GM18502 (cell line): ENCODE results near the gene KCNMA1.

Experiments
- ATAC-seq: cut with Tn5 transposase; IDR thresholded peaks from one replicate; pipeline ENCODE4 v1.9.1; 2021; ENCODE audit warnings: mild to moderate bottlenecking; ENCODE audit not compliant: unreplicated experiment, poor library complexity

The KCNMA1 gene

GRCh38 chr10:77321838-77322237 is 315.8 kb downstream of the KCNMA1 start:
- no peak for ATAC-seq

- ATAC-seq = no peak
Observed at GRCh38 chr10:77320971-77321471, 316.6 kb downstream of the KCNMA1 start.

DNA sequence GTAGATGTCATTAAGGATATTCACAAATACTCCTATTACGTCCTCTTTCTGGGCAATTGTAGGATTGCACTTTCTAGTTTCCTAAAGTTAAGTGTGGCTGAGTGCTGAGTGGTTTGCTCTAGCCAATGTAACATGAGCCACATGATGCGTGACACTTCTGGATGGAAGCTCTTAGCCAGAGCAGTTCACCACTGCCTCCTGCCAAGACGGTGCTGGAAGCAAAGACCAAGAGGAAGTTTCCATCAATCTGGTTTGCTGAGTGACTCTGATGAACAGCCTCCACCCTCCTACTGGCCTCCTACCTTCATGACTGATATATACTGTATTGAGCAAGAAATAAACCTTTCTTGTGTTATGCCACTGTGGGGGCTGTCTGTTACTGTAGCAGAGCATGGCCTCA is 318.1 kb downstream of the KCNMA1 start:
- no peak for ATAC-seq

DNA sequence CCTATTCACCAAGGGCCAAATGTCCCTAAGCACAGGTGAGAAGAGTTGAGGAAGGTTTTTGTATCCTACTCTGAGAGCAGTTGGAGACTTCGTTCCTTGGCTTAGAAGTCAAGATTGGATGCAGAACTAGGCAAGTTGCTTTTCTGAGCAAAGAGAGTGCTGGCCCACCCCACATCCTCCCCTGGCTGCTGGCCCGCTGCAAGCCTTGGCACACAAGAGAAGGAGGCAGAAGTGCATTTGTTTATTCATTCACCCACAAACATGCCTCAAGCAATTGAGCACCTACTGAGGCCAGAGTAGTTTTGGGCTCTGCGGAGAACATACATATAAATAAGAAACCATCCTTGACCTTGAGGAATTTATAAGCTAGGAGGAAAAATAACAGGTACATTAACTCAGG is 318.9 kb downstream of the KCNMA1 start:
- no peak for ATAC-seq

DNA sequence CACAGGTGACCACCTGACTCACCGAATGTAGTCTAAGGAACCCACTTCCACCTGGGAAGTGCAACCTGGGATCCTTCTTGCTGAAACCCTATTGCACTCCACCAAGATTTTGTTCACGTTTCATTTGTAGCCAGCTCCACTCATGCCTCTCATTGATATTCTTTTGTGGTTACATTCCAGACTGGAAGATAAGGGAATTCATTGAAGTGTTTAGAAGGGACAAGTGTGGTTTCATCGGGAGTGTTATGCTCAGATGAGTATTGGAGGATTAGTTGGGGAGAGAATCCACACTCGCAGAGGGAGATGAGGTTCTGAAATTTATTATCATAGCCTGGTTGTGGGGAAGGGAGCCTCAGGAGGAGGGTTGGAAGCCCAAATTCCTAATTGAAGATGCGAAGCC is 320.4 kb downstream of the KCNMA1 start:
- ATAC-seq = no peak

DNA sequence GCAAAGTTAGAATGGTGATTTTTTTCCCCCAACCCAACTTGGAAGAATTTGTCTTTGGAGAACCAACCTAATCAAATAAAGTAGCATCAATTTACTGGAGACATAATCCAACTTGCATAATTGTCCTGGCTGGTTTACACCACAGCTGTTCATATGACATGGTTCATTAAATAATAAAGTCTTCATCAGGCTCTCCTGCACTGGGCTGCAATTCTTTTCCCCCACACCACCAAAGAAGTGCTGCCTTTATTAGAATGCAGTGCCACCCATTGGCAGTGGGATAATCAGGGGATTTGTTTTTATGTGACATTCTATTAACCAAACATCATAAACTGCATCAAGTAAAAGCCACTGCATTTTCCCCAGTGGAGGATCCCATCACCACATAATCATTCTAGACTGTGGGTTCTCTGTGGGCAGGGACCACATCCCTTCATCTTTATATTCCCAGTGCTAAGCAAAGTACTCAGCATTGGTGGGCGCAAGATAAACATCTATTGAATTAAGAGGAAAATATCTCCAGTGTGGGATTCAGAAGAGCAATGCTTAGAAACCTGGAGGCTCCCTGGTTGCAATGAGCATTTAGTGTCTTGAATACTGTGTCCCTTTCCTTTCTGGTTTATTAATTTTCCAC is 322.0 kb downstream of the KCNMA1 start:
- ATAC-seq = no peak

DNA sequence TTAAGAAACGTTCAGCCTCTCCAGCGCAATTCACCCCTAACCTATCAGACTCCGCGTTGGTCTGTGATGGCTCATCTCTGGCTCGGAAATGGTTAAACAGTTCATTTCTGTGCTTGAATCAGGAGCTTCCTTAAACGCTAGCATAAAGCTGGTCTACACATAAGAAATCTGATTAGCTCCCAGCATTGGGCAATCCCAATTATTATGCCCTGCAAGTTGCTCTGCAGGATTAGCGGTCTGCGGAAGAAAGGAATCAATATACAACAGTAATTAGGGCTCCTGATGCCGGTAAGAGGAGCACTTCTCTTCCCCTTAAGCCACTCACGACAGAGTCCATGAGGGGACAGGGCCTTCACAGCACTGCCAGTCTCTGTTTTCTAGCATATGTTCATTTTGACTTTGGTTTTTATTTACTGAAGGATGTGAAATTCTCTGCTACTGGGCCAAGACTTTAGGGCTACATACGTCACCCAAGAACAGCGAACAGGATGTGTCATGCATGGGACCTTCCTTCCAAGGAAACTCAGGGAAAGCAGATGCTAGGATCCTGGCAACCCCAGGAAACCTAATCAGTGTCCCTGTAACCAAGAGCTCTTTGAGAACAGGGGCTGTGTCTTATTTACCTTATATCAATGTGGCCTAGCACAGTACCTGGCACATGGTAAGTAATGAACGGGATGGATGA is 324.4 kb downstream of the KCNMA1 start:
- no peak for ATAC-seq

DNA sequence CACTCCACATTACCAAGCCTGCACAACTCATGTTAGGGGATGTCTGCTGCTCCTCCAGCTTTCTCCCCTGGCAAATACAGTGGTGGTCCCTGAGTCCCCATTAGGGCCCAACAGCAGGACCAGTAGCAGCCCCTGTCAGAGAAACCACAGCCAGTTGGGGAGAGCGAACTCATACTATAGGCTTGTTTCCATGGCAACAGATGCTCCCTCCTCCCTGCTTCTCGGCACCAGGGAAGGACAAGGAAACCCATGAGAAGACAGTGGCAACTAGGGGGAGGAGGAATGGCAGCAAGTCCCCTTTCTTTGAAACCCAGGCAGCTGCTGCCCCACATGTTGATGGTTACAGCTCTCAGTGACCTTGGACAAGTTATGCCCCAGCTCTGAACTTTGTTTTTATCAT is 326.4 kb downstream of the KCNMA1 start:
- ATAC-seq = no peak

GRCh38 chr10:77310288-77310840 is 327.2 kb downstream of the KCNMA1 start:
- ATAC-seq = no peak

- no peak for ATAC-seq
Observed at GRCh38 chr10:77309509-77309908, 328.1 kb downstream of the KCNMA1 start.

- ATAC-seq = no peak
Observed at GRCh38 chr10:77309092-77309491, 328.5 kb downstream of the KCNMA1 start.

DNA sequence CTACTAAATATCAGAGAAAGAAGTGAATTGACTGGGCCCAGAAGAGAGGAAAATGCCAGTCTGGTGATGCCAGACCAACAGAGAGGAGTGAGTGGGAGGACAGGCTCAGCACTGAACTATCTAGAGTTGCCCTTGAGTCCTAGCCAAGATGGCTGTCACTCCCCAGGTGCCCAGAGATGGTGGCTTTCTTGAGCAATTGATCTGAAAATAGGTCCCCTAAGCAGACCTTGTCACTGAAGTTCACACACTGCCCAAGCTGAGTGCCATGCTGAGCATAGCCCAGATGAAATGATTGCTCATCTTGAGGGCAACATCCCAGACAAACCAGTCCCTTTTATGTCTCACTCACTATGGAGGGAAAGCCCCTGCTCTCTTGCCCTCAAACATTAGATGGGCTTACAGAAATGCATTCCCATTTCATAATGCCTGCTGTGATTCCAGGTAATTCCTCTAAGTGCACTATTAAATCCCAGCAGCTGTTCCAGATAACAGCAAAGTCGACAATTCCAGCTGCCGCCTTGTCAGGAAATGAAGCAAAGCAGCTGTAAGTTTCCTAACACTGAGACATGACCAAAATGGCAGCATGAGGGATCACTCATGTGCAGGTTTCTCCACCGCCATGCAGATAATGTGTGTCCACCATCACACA is 329.4 kb downstream of the KCNMA1 start:
- ATAC-seq = no peak

- no peak for ATAC-seq
Observed at GRCh38 chr10:77306666-77307065, 330.9 kb downstream of the KCNMA1 start.

GRCh38 chr10:77305650-77306632 is 331.7 kb downstream of the KCNMA1 start:
- no peak for ATAC-seq

DNA sequence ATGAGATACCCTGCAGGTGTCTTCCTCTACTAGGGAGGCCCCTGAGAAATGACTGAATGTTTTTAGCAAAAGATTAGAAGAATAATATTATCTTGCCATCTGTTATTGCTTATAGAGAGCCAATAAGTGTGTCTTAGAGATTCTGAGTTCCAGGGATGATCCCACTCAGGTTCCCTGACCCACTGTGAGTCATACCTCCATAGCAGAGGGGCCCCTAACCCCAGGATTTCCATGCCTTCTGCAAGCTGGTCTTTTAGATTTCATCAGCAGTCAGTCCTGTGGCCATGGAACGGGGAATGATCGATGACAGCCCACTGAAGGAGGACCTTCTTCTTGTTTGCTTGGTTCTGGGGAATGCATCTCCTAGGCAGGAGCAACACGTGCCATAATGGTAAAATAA is 333.4 kb downstream of the KCNMA1 start:
- ATAC-seq = no peak

GRCh38 chr10:77301305-77301730 is 336.3 kb downstream of the KCNMA1 start:
- no peak for ATAC-seq

DNA sequence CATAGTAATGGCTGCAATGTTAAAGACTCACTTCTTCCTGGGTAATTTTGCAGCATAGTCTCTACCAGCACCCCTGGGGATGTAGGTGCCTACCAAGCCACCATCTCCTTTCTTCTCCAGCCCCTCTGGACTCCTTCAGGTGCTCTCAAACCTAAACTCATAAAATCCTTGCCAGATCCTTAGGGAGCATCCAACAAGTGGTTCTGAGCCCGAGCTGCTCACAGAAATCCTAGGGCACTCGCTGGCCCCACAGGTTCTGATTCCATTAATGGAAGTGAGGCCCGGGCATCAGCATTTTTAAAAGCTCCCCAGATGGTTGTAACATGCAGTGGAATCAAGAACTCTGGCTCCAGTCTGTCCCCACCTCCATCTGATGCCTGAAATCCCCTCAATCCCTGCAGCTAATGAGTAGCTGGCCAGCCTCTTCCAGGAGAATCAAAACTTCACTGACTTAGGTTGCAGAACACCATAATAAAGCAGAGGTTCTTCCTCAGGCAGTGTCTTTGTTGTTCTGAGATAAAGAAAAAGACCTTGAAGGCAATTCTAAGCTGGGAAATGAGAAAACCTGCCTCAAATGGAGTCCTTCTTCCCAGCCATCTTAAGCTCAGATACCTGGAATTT is 336.8 kb downstream of the KCNMA1 start:
- ATAC-seq = no peak

DNA sequence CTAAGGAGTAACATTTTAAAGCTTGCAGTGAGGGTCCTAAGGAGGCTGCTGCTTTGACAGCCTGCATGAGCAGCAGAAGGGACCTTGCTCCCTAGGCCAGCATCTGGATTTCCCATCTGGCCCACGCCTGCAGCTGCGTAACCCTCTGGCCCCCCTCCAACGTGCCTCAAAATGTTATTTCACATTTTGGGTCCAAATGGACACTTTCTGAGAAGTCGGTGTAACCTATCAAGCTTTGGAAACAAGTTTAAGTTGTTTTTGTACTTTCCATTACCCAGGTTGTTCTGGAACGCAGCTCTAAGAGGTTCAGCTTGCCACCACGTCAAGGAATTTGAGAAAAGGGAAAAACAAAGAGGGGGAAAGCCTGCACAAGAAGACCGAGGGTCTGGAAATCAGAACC is 338.3 kb downstream of the KCNMA1 start:
- ATAC-seq = no peak

- ATAC-seq = no peak
Observed at GRCh38 chr10:77297393-77297739, 340.2 kb downstream of the KCNMA1 start.
